Large intestine (tissue), 3 donors: ENCODE data around the gene MAD1L1. TPM values are rescaled to one million over a fixed set of nuclear protein-coding genes. Genes with fewer than 3 reads are reported as not detected.

ENCODE experiments used
- DNase-seq, 2 donors: peaks; one replicate each; pipeline versions ENCODE4 v3.0.0 to v3.0.0-alpha.2; 2013
- H3K27ac ChIP-seq: one replicate; pipeline ENCODE4 v1.5.1; 2013; ENCODE audit warnings: low read length
- H3K27me3 ChIP-seq: 2 replicates; pipeline ENCODE4 v1.6.1; 2013; ENCODE audit warnings: low read length; ENCODE audit not compliant: control insufficient read depth, insufficient read depth
- H3K36me3 ChIP-seq: 2 replicates; pipeline ENCODE4 v1.6.1; 2013; ENCODE audit warnings: low read length; ENCODE audit not compliant: control insufficient read depth, insufficient read depth
- H3K4me1 ChIP-seq: one replicate; pipeline ENCODE4 v1.6.1; 2013; ENCODE audit warnings: low read length; ENCODE audit not compliant: control insufficient read depth, insufficient read depth
- H3K4me3 ChIP-seq: one replicate; pipeline ENCODE4 v1.5.1; 2013; ENCODE audit warnings: low read length
- H3K9me3 ChIP-seq: one replicate; pipeline ENCODE4 v1.6.1; 2013; ENCODE audit warnings: mild to moderate bottlenecking, low read depth, low read length, moderate library complexity; ENCODE audit not compliant: control insufficient read depth
- WGBS: methylation state at CpG from one replicate; pipeline ENCODE4 v1.1.5; 2013; ENCODE audit warnings: low lambda C conversion rate; ENCODE audit not compliant: insufficient coverage; 5-methylcytosine and 5-hydroxymethylcytosine counted together
- polyA plus RNA-seq: library from polyadenylated mRNA; unstranded; fragments of 120-200 nt; gene quantifications from one replicate; pipeline ENCODE4 v1.2.1, GENCODE V29; 2013

The MAD1L1 gene
- polyA plus RNA-seq, 1 donor, result 15.1 TPM

DNA sequence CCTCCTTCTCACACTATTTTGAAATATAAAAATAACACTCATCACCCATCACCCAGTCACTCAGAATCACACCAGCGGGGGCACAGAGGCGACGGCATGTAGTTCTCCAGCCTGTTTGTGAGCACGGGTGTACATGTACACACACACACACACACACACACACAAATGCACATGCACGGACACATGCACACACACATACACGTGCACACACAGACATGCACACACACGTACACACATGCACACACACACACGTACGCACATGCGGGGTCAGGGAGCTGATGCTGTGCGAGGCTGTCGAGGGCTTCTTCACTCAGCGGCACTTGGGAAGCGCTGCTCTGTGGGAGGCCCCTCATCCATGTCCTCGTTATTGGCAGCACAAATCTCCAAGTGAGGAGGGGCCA, 383.8 kb downstream of the MAD1L1 start:
- no CpG with 5 or more reads among the region's 15 CpGs for WGBS
- no peaks in the 10 kb centered on the region for H3K27me3 ChIP-seq
- no peak for DNase-seq

DNA sequence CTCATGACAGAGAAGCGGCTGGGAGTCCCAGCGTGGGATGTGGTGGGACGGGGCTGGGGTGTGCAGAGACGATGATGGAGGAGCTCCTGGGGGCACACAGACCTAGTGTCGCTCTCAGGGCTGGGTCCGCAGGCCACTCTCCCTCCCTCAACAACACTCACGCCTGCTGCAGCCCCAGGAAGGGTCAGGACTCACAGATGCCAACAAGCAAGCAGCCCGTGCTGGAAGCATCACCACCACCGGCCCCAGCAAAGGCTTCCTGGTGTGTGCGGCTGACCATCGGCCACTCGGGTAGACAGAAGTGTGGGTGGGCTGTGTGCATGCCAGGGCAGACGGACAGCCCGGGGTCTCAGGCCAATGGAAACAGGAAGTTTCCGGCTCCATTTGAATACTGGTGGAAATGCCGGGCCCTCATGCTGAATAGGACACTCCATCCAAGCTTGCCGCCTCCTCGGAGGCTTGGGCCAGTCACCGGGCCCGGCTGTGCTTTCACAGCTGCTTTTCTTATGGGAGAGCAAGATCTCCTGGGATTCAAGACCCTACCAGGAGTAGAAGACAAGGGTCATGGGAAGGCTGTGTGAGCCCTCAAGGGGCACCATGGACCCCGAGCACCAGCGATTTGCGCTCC, 384.6 kb downstream of the MAD1L1 start:
- Histone ChIP-seq H3K4me3 (no peak overlapping the region), H3K4me1 (peaks cover 5% of the 10 kb centered on the region), H3K36me3 (no peaks in the 10 kb centered on the region), H3K27me3 (no peaks in the 10 kb centered on the region), H3K9me3 (no peaks in the 10 kb centered on the region), H3K27ac (no peak overlapping the region)
- no peak for DNase-seq
- no CpG with 5 or more reads among the region's 23 CpGs for WGBS

More for the DNA sequence above, 383.8 kb downstream of the MAD1L1 start:
- H3K4me3 ChIP-seq, result no peak overlapping the region
- H3K36me3 ChIP-seq, result no peaks in the 10 kb centered on the region
- peaks cover 11% of the 10 kb centered on the region for H3K4me1 ChIP-seq
- H3K9me3 ChIP-seq, result no peaks in the 10 kb centered on the region
- no peak overlapping the region for H3K27ac ChIP-seq

DNA sequence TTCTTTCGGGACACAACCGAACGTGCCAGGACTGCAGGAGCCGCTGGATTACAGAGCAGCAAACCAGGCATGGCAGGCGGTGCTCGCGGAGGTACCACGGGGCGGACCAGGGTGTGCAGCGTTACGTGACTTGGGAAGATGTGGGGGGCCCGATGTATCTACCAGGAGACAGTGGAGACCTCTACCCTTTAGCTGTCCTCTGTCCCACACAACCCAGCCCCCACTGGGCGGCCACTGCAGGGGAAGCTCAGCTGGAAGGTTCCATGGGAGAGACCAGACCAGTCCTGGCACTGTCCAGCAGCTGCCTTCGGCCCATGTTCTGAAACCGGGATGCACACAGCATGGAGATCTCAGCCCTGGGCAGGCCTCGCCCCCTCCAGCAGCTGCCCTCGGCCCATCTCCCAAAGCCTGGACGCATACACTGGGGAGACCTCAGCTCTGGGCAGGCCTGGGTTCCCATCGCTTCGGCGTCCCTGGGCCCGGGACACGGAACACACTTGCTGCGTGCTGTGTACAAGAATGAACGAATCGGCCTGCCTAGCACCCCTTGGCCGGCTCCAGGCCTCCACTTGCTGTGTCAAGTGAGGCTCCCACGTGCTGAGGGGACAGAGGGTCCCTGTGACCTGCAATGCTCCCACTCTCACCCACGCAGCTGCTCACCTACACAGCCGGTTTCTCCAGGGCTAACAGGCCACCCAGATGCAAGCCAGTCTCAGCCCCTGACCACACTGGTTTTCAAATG, 385.3 kb downstream of the MAD1L1 start:
- Histone ChIP-seq H3K36me3 (no peaks in the 10 kb centered on the region), H3K27me3 (no peaks in the 10 kb centered on the region), H3K27ac (no peak overlapping the region), H3K4me3 (no peak overlapping the region), H3K4me1 (peaks cover 6% of the 10 kb centered on the region), H3K9me3 (no peaks in the 10 kb centered on the region)
- no peak for DNase-seq
- WGBS, result no CpG with 5 or more reads among the region's 30 CpGs

DNA sequence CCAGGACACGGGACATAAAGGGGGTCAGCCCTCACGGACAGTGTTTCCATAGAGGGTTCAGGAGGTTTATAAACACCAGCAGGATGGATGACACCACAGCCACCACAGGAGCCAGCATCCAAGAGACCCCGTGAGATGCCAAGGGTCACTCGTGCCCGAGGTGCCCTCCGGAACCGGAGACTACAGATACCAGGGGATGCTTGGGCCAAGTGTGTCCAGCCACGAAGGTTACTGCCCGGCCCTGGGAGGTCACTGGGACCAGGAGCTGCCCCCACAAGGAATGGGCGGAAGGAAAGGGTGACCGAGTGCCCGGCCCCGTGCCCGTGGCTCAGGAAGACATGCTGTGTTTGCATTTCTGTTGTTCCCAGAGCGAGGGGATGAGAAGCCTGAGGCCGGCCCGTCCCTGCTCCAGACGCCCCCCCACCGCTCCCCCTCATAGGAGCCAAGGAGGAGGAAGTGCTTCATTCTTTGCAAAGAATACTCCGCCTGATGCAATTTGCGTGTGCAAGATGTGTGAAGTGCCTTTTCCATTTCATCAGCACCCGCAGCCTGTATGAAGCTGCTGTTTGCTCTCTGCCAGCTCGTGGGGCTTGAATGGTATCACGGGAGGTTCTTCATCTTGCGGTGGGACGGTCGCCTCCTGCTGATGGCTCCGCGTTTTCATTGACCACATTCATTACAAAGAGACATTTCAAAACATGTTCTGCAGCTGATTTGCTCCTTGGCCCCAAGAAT, 386.2 kb downstream of the MAD1L1 start:
- Histone ChIP-seq H3K27ac (no peak overlapping the region), H3K36me3 (no peaks in the 10 kb centered on the region), H3K9me3 (no peaks in the 10 kb centered on the region), H3K4me1 (peaks cover 15% of the 10 kb centered on the region), H3K4me3 (no peak overlapping the region), H3K27me3 (no peaks in the 10 kb centered on the region)
- WGBS, result no CpG with 5 or more reads among the region's 29 CpGs
- DNase-seq, result no peak

DNA sequence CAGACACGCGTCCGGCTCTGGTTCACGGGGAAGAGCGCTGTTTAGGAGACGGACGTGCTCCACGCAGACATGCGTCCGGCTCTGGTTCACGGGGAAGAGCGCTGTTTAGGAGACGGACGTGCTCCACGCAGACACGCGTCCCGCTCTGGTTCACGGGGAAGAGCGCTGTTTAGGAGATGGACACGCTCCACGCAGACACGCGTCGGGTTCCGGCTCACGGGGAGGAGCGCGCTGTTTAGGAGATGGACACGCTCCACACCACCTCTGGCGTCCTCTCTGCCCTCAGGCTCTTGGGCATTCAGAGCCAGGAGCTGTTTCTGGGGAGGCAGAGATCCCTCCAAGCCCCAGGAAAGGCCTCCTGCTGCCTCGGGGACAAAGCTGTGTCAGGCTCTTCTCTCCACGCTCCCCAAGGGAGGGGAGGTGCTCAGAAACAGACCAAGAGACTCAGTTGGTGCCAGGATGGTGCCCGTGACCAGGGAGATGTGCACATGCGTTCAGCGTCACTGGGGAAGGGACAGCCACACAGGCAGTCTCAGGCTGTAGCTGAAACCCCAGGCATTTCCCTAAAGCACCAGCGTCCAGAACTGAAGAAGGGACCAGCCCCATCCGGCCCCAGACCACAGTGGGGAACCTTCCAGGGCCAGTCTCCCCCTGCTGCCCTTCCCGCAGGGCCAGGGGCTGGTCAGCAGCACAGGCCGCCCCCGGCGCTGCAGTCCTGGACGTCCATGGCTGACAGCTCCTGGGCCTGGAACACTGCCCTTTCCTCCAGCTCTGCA, 387.0 kb downstream of the MAD1L1 start:
- Histone ChIP-seq H3K27ac (no peak overlapping the region), H3K4me1 (peaks cover 16% of the 10 kb centered on the region), H3K9me3 (no peaks in the 10 kb centered on the region), H3K36me3 (no peaks in the 10 kb centered on the region), H3K4me3 (no peak overlapping the region), H3K27me3 (no peaks in the 10 kb centered on the region)
- WGBS, result no CpG with 5 or more reads among the region's 43 CpGs
- no peak for DNase-seq

DNA sequence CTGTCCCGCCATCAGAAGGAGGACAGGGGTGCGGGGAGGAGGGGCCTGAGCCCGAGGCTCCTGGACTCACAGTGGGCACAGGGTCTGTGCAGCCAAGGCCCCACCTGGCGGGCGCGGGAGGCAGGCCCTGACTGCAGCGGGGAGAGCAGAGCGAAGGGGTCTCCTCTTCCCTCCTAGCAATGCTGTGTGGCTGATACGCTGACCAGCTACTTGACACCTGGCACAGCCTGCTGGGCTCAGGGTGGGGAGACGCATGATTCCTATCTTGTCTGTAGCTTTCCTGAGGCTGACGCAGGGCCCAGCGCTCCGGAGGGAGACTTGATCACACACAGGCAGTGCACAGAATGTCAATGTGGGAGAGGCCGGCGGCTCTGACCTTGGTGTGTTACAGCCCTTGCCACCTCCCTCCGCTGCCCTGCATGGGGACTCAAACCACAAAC, 387.8 kb downstream of the MAD1L1 start:
- WGBS, result no CpG with 5 or more reads among the region's 16 CpGs
- Histone ChIP-seq H3K4me1 (peaks cover 16% of the 10 kb centered on the region), H3K27ac (no peak overlapping the region), H3K9me3 (no peaks in the 10 kb centered on the region), H3K4me3 (no peak overlapping the region), H3K36me3 (no peaks in the 10 kb centered on the region), H3K27me3 (no peaks in the 10 kb centered on the region)
- DNase-seq, result no peak

DNA sequence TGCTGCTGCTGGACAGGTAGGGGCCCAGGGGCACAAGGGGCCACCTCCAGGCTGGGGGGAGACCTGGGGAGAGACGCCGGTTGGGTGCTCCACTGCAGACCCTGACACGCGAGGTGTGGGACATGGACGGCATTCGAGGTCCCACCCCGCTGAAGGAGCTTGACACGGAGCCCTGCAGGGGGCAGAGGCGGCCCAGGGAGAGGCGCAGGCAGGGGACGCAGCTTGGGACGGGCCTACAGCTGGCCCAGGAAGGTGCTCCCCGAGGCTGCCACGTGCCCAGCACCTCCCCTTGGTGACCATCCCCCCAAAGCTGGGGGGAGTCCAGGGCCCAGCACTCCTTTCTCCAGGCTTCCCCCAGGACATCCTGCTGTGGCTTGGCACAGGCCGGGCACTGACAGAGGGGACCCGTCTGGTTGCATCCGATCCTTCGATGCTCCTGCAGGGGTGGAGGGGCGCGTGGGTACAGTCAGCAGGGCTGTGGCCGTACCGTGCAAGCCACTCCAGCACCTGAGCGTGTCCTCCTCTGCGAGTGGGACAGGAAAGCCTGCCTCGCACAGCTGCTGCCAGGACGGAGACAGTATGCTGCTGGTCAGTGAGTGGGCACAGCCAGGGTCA, 388.3 kb downstream of the MAD1L1 start:
- DNase-seq, result no peak
- Histone ChIP-seq H3K36me3 (no peaks in the 10 kb centered on the region), H3K4me3 (no peak overlapping the region), H3K27ac (no peak overlapping the region), H3K9me3 (no peaks in the 10 kb centered on the region), H3K4me1 (peaks cover 16% of the 10 kb centered on the region), H3K27me3 (no peaks in the 10 kb centered on the region)
- WGBS, result 93% methylated on average over 3 of the region's 26 CpGs

DNA sequence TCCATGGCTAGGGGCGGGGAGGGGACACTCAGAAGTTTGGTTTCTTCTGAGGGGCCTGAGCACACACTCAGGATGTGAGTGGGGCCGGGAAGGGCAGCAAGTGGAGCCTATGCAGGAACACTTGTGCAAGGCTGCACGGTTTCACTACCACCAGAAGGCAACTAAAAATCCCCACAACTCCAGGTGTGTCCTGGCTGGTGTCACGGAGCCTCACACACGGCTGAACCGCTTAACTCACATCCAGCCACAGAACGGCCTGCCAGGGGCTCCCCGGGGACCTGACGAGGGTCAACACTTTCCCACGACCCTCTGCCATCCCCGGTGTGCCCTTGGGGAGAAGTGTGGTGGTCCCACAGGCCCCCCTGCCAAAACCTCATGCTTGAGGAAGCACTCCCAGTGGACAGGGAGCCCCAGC, 388.8 kb downstream of the MAD1L1 start:
- no peak overlapping the region for H3K4me3 ChIP-seq
- no peak overlapping the region for H3K27ac ChIP-seq
- no peaks in the 10 kb centered on the region for H3K9me3 ChIP-seq
- H3K27me3 ChIP-seq, result no peaks in the 10 kb centered on the region
- peaks cover 16% of the 10 kb centered on the region for H3K4me1 ChIP-seq
- no CpG with 5 or more reads among the region's 11 CpGs for WGBS
- H3K36me3 ChIP-seq, result no peaks in the 10 kb centered on the region
- DNase-seq, result no peak

DNA sequence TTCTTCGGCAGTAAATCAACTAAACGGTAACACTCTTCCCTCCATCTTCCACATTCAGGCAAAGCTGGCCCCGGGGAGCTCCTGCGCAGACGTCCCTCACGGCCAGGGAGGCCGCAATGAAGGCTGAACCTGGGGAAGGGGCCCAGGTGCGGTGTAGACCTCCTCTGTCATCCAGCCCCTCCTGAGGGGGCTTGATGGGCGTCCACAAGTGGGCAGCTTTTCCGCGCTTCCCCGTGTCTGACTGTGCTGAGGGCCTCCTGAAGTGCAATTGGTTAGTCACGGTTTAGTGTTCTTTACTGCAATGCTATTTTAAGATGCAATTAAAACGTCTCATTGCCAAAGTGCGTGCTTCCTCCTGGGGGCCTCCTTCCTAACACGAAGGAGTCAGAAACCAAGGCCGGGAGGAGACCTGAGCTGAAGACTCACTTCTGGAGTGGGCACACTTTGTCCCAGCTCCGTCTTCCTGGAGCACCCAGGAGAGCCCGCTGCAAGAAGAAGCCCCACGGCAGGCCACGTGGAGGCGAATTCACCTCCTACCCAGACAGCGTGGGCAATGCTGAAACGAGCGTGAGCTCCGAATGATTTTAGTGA, 389.4 kb downstream of the MAD1L1 start:
- WGBS, result no CpG with 5 or more reads among the region's 26 CpGs
- no peaks in the 10 kb centered on the region for H3K9me3 ChIP-seq
- DNase-seq, result no peak

More for the DNA sequence above, 389.4 kb downstream of the MAD1L1 start:
- Histone ChIP-seq H3K27me3 (no peaks in the 10 kb centered on the region), H3K4me3 (no peak overlapping the region), H3K27ac (no peak overlapping the region), H3K36me3 (no peaks in the 10 kb centered on the region), H3K4me1 (peaks cover 16% of the 10 kb centered on the region)
